RWPE1 (cell line): ENCODE results near the gene NCKAP5.

Experiments used
- CTCF ChIA-PET: fragments of 350-600 bp; sonication (Branson Sonifier 250); formaldehyde crosslinking; extraction: SDS; loops from one replicate; lab custom pipeline; 2021; lab: Yijun Ruan, JAX
- POLR2A ChIA-PET: fragments of 400-600 bp; formaldehyde crosslinking; extraction: SDS; loops from one replicate; lab custom pipeline; 2020; ENCODE audit warnings: antibody characterized with exemption; ENCODE audit not compliant: low non-redundant PET; lab: Yijun Ruan, JAX
- DNase-seq: peaks from one replicate; pipeline ENCODE4 v3.0.0; 2012; ENCODE audit warnings: low spot score
- H3K27ac ChIP-seq: fragments of 450-650 bp; 2 replicates; pipeline ENCODE4 v1.5.1; 2017
- CTCF ChIP-seq: fragments of 450-650 bp; conservative IDR thresholded peaks from 2 replicates; pipeline ENCODE4 v1.5.1; 2017; ENCODE audit warnings: low read depth, mild to moderate bottlenecking

The NCKAP5 gene

GRCh38 chr2:133315280-133315679, 253.0 kb downstream of the NCKAP5 start:
- POLR2A ChIA-PET: no interaction called here
- no peak for DNase-seq
- no peak overlapping the region for H3K27ac ChIP-seq
- CTCF ChIA-PET: no interaction called here
- no peak for TF ChIP-seq CTCF

GRCh38 chr2:133314795-133315194, 253.5 kb downstream of the NCKAP5 start:
- TF ChIP-seq CTCF: no peak
- H3K27ac ChIP-seq: no peak overlapping the region
- CTCF ChIA-PET: no interaction called here
- no peak for DNase-seq
- POLR2A ChIA-PET: no interaction called here

- CTCF ChIA-PET: no interaction called here
- H3K27ac ChIP-seq: no peak overlapping the region
- POLR2A ChIA-PET: no interaction called here
- no peak for DNase-seq
- TF ChIP-seq CTCF: no peak
Observed at GRCh38 chr2:133312038-133312729, 256.1 kb downstream of the NCKAP5 start.

- TF ChIP-seq CTCF: no peak
- ChIA-PET CTCF (no interaction called here), POLR2A (no interaction called here)
- no peak overlapping the region for H3K27ac ChIP-seq
- DNase-seq: no peak
Observed at GRCh38 chr2:133306236-133306635, 262.0 kb downstream of the NCKAP5 start.

- no peak for DNase-seq
- ChIA-PET CTCF (no interaction called here), POLR2A (no interaction called here)
- TF ChIP-seq CTCF: no peak
- no peak overlapping the region for H3K27ac ChIP-seq
Observed at GRCh38 chr2:133304344-133304743, 263.9 kb downstream of the NCKAP5 start.

- CTCF ChIA-PET: no interaction called here
- no peak for TF ChIP-seq CTCF
- H3K27ac ChIP-seq: no peak overlapping the region
- POLR2A ChIA-PET: no interaction called here
- DNase-seq: no peak
Observed at GRCh38 chr2:133303150-133303549, 265.1 kb downstream of the NCKAP5 start.
